ENCODE results near the gene EIF4E2. TPM values are rescaled to one million over a fixed set of nuclear protein-coding genes. Genes with fewer than 3 reads are reported as not detected.

The EIF4E2 gene
- total and polyA plus RNA-seq, 2 of the 13 experiments (the other 11 are each of a cell fraction or from before 2014, with no cell fraction given), result 25.0 to 101 TPM

GRCh38 chr2:232542715-232543467 is 7.6 kb upstream of the EIF4E2 start (continued):
- TF ChIP-seq ZBTB4 (CRISPR knock-in tag; IDR thresholded peaks at IDR 0.05; ENCODE audit: borderline replicate concordance) (no peak), THAP11 (CRISPR knock-in tag; IDR thresholded peaks at IDR 0.05) (no peak), HCFC1 (IDR thresholded peaks at IDR 0.05; ENCODE audit: low read depth, low read length) (no peak), ZNF264 (CRISPR knock-in tag; IDR thresholded peaks at IDR 0.05) (no peak), TP53 (CRISPR knock-in tag; conservative IDR thresholded peaks at IDR 0.05) (no peak), TAF15 (IDR thresholded peaks at IDR 0.05; ENCODE audit: low read depth, low read length, poor library complexity, severe bottlenecking) (no peak), POLR2A (IDR thresholded peaks at IDR 0.05; ENCODE audit: insufficient read depth in 1 of 2, low read depth in 2 of 2, low read length in 2 of 2) (peak in 1 of 2 experiments; percentile 44; a peak in 2 of 4 replicates), ZNF451 (CRISPR knock-in tag; IDR thresholded peaks at IDR 0.05) (no peak), AGO2 (optimal IDR thresholded peaks at IDR 0.05; ENCODE audit: low read depth, low read length) (peak; percentile 94), ZSCAN9 (CRISPR knock-in tag; IDR thresholded peaks at IDR 0.05; ENCODE audit: borderline replicate concordance) (no peak), SYNCRIP (IDR thresholded peaks at IDR 0.05; ENCODE audit: insufficient read depth, low read depth, low read length) (no peak), ZNF296 (CRISPR knock-in tag; conservative IDR thresholded peaks at IDR 0.05) (no peak), NONO (IDR thresholded peaks at IDR 0.05) (no peak), NONO (CRISPR knock-in tag; conservative IDR thresholded peaks at IDR 0.05) (no peak)

Data from HepG2 (cell line).